Measurements from ENCODE around the gene RPP14. TPM values are rescaled to one million over a fixed set of nuclear protein-coding genes. Genes with fewer than 3 reads are reported as not detected.

Gene RPP14
- total and polyA plus RNA-seq, 2 donors (not counting 3 experiments of a cell fraction or from before 2014, with no cell fraction given) = 11.9 to 18.1 TPM

GRCh38 chr3:58334506-58334884 lies 28.4 kb downstream of the RPP14 start:
- FAIRE-seq (no peak), DNase-seq (ENCODE audit: low read depth, low spot score) (no peak)
- Histone ChIP-seq H3K79me2 (ENCODE audit: control insufficient read depth, insufficient read depth, low read length) (peaks cover 3% of the 10 kb centered on the region), H3K36me3 (ENCODE audit: control insufficient read depth in 2 of 2, extremely low read depth in 1 of 2, insufficient read depth in 2 of 2, low read length in 2 of 2) (no peaks in the 10 kb centered on the region), H2AFZ (ENCODE audit: low read depth, low read length) (no peak overlapping the region), H3K4me3 (replicated peaks in 1 of 3; ENCODE audit: insufficient read depth in 1 of 3, low read depth in 1 of 3, low read length in 3 of 3) (no peak overlapping the region), H3K9ac (replicated peaks; ENCODE audit: extremely low read depth, insufficient read depth, low read length) (no peak overlapping the region), H3K9me1 (replicated peaks; ENCODE audit: control insufficient read depth, extremely low read depth, insufficient read depth, low read length) (no peaks in the 10 kb centered on the region), H3K9me3 (replicated peaks; ENCODE audit: control insufficient read depth, insufficient read depth, low read length) (no peaks in the 10 kb centered on the region), H3K27me3 (ENCODE audit: control insufficient read depth in 2 of 2, insufficient read depth in 2 of 2, low read length in 2 of 2) (no peaks in the 10 kb centered on the region), H3K4me1 (ENCODE audit: control insufficient read depth, extremely low read depth, insufficient read depth, low read length) (peaks cover 12% of the 10 kb centered on the region), H3K4me2 (ENCODE audit: insufficient read depth, low read length) (peak overlapping the region; percentile 89), H3K27ac (ENCODE audit: insufficient read depth, low read depth, low read length) (no peak overlapping the region), H4K20me1 (replicated peaks; ENCODE audit: control insufficient read depth, extremely low read depth, insufficient read depth, low read length) (no peaks in the 10 kb centered on the region)
- no TSS peak for BruUV-seq (replicated peaks)
- TF ChIP-seq JUN (IDR thresholded peaks at IDR 0.05; ENCODE audit: borderline replicate concordance, insufficient read depth, insufficient read length, low read depth) = no peak
- TF ChIP-seq, protein P1, sequence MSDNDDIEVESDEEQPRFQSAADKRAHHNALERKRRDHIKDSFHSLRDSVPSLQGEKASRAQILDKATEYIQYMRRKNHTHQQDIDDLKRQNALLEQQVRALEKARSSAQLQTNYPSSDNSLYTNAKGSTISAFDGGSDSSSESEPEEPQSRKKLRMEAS (IDR thresholded peaks at IDR 0.05; ENCODE audit: insufficient read depth, insufficient read length) = no peak
- no peak for TF ChIP-seq FOS (IDR thresholded peaks at IDR 0.05; ENCODE audit: borderline replicate concordance, insufficient read depth, low read length)
- no peak for TF ChIP-seq MYC (IDR thresholded peaks at IDR 0.05; ENCODE audit: low read depth, low read length)
- TF ChIP-seq EZH2 (IDR thresholded peaks at IDR 0.05; ENCODE audit: borderline replicate concordance, low read depth, low read length, severe bottlenecking) = no peak
- TF ChIP-seq CTCF (IDR thresholded peaks at IDR 0.05; ENCODE audit: extremely low read depth in 1 of 2, insufficient read depth in 1 of 2, low read depth in 1 of 2, low read length in 2 of 2) = no peak
- TF ChIP-seq POLR2A (IDR thresholded peaks at IDR 0.05; ENCODE audit: low read depth, low read length) = no peak
- intact Hi-C loops (cut with micrococcal nuclease) (loop anchor here (5.0 to 10.0 kb wide), 3 partner anchors 98 to 1570 kb away; partner anchors contain the start of gene PDHB), dilution Hi-C loops (cut with MboI; ENCODE audit: extremely low pct_ligation_motif_present, low sequenced_read_pairs) (no loop called here)
- ChIA-PET POLR2A (no interaction called here), CTCF (interaction anchor here (0.7 to 2.5 kb wide), 8 partner anchors 10 to 192 kb away, joined by 3 to 18 read pairs (median 4); no protein-coding TSS in a partner anchor)

All from endothelial cell of umbilical vein (primary cell).